K562 (cell line): ENCODE measurements around the gene RBM20. TPM values are rescaled to one million over a fixed set of nuclear protein-coding genes. Genes with fewer than 3 reads are reported as not detected.

Experiments used
- CCAR2 ChIP-seq: fragments of 200-400 bp; formaldehyde crosslinking; IDR thresholded peaks from 2 replicates; pipeline ENCODE4 v1.6.1; 2017; ENCODE audit warnings: mild to moderate bottlenecking, low read depth, low read length
- DMBX1 ChIP-seq: fragments of 250-450 bp; sonication (Bioruptor Pico); IDR thresholded peaks from 2 replicates; pipeline ENCODE4 v1.8.0; 2022; ENCODE audit warnings: inconsistent platforms, mild to moderate bottlenecking, moderate library complexity, borderline replicate concordance
- FOSL1 ChIP-seq: fragments of 200-800 bp; sonication (Bioruptor generic); conservative IDR thresholded peaks from 2 replicates; pipeline ENCODE4 v1.6.1; 2016; ENCODE audit warnings: missing genetic modification characterization, missing compliant biosample characterization
- KDM5B ChIP-seq: fragments of 200-600 bp; sonication (generic); IDR thresholded peaks from 2 replicates; pipeline ENCODE4 v1.6.1; 2012; ENCODE audit warnings: low read depth, mild to moderate bottlenecking, moderate library complexity, low read length, control low read depth, inconsistent platforms; ENCODE audit not compliant: insufficient replicate concordance
- MTA3 ChIP-seq: fragments of 450-650 bp; formaldehyde crosslinking; IDR thresholded peaks from 2 replicates; pipeline ENCODE4 v1.6.1; 2017; ENCODE audit warnings: mild to moderate bottlenecking, borderline replicate concordance
- RBM14 ChIP-seq: fragments of 200-400 bp; formaldehyde crosslinking; IDR thresholded peaks from 2 replicates; pipeline ENCODE4 v1.6.1; 2018; ENCODE audit warnings: low read depth, mild to moderate bottlenecking, low read length, moderate library complexity, borderline replicate concordance; ENCODE audit not compliant: insufficient read depth
- polyA plus RNA-seq, 8 experiments: library from polyadenylated mRNA; depleted of rRNA in 4 of 8; stranded (reverse) in 5 of 8; unstranded in 3 of 8; fragments of >200 nt; fragmentation: Nextera tagmentation in 2 of 8; fragmentation: Illumina TruSeq in 1 of 8; extraction: Ambion mirVana in 2 of 8; extraction: Trizol in 1 of 8; gene quantifications; 2 replicates each; pipeline versions ENCODE4 v1.2.1 to v1.2.3, GENCODE V29; 2011 to 2014; ENCODE audit warnings: inconsistent platforms in 1 of 8, missing spikeins in 1 of 8
- total RNA-seq, 7 experiments: library from RNA; depleted of rRNA in 6 of 7; stranded (reverse); fragments of >200 nt in 6 of 7; fragmentation: Illumina TruSeq in 2 of 7; extraction: Trizol in 2 of 7; gene quantifications; 2 replicates each; pipeline versions ENCODE4 v1.2.1 to v1.2.3, GENCODE V29; 2011 to 2021; ENCODE audit warnings: low replicate concordance in 1 of 7
- TF ChIP-seq, protein P1 (sequence below), 2 experiments: fragments of 450-650 bp in 1 of 2; sonication (generic) in 1 of 2; formaldehyde crosslinking in 1 of 2; IDR thresholded peaks; 2 replicates each; pipeline versions ENCODE4 v1.7.1 to v1.9.0; 2016 to 2022; ENCODE audit warnings: inconsistent platforms in 1 of 2, mild to moderate bottlenecking in 1 of 2, missing genetic modification reagents in 1 of 2
- TF ChIP-seq, protein P2 (sequence below), 2 experiments: fragments of 450-650 bp in 1 of 2; sonication (generic) in 1 of 2; formaldehyde crosslinking; conservative IDR thresholded peaks; 2 replicates each; pipeline versions ENCODE4 v1.4.0 to v1.8.1; 2020 to 2022; ENCODE audit warnings: mild to moderate bottlenecking in 1 of 2, missing genetic modification reagents in 1 of 2
- TF ChIP-seq, protein P3 (sequence below), 2 experiments: fragments of 450-650 bp; conservative IDR thresholded peaks; 2 replicates each; pipeline ENCODE4 v1.6.1; 2017; ENCODE audit warnings: mild to moderate bottlenecking in 2 of 2, moderate library complexity in 2 of 2

The RBM20 gene
- total and polyA plus RNA-seq, 9 of the 15 experiments (the other 6 are each of a cell fraction or from before 2014, with no cell fraction given): 0.63 to 5.7 (median 3.2) TPM

DNA sequence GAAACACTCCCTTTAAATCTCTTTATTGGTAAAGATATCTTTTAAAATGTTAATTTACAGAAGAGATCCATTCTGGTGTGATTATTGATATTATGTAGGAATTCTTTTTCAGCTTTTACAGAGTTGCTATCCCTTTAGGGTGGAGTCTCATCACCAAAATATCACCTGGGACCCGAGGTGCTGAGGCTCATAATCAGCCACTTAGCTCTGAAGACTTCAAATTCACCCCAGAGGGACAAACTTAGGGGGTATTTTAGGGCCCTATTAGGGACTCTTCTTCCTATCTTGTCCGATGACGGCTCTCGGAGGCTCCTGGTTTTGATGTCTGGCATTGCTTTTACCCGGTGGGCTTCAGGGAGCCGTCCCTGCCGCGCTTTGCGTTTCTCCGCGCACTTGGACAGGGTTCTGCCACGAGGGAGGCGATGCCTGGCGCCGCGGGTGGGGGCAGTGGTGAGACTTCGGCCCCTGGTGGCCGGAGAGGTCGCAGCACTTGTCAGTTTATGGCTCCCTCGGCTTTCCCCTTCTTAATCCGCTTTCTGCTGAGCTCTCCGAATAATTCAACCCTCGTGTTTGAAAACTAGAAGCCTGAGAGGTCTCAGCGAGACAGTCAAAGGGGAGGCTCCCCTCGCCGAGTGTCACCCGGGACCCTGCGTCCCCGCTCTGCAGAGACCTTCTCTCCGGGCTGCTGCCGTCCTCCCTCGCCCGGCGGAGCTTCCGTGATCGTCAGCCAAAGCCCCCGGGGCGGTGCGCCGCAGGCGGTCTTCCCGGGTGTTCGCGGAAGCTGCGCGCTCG is 27.8 kb downstream of the RBM20 start (continued):
- TF ChIP-seq, protein P1, sequence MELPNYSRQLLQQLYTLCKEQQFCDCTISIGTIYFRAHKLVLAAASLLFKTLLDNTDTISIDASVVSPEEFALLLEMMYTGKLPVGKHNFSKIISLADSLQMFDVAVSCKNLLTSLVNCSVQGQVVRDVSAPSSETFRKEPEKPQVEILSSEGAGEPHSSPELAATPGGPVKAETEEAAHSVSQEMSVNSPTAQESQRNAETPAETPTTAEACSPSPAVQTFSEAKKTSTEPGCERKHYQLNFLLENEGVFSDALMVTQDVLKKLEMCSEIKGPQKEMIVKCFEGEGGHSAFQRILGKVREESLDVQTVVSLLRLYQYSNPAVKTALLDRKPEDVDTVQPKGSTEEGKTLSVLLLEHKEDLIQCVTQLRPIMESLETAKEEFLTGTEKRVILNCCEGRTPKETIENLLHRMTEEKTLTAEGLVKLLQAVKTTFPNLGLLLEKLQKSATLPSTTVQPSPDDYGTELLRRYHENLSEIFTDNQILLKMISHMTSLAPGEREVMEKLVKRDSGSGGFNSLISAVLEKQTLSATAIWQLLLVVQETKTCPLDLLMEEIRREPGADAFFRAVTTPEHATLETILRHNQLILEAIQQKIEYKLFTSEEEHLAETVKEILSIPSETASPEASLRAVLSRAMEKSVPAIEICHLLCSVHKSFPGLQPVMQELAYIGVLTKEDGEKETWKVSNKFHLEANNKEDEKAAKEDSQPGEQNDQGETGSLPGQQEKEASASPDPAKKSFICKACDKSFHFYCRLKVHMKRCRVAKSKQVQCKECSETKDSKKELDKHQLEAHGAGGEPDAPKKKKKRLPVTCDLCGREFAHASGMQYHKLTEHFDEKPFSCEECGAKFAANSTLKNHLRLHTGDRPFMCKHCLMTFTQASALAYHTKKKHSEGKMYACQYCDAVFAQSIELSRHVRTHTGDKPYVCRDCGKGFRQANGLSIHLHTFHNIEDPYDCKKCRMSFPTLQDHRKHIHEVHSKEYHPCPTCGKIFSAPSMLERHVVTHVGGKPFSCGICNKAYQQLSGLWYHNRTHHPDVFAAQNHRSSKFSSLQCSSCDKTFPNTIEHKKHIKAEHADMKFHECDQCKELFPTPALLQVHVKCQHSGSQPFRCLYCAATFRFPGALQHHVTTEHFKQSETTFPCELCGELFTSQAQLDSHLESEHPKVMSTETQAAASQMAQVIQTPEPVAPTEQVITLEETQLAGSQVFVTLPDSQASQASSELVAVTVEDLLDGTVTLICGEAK (IDR thresholded peaks at IDR 0.05): no peak
- TF ChIP-seq, protein P1 (CRISPR knock-in tag; IDR thresholded peaks at IDR 0.05): no peak
- TF ChIP-seq FOSL1 (tag) (no peak), DMBX1 (CRISPR knock-in tag) (peak; percentile 53; the same call in 1 of the 2 replicates), RBM14 (no peak), CCAR2 (no peak), KDM5B (peak; percentile 36), MTA3 (peak; percentile 58)
- TF ChIP-seq, protein P2, sequence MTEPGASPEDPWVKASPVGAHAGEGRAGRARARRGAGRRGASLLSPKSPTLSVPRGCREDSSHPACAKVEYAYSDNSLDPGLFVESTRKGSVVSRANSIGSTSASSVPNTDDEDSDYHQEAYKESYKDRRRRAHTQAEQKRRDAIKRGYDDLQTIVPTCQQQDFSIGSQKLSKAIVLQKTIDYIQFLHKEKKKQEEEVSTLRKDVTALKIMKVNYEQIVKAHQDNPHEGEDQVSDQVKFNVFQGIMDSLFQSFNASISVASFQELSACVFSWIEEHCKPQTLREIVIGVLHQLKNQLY (CRISPR knock-in tag; conservative IDR thresholded peaks at IDR 0.05): no peak
- TF ChIP-seq, protein P3, sequence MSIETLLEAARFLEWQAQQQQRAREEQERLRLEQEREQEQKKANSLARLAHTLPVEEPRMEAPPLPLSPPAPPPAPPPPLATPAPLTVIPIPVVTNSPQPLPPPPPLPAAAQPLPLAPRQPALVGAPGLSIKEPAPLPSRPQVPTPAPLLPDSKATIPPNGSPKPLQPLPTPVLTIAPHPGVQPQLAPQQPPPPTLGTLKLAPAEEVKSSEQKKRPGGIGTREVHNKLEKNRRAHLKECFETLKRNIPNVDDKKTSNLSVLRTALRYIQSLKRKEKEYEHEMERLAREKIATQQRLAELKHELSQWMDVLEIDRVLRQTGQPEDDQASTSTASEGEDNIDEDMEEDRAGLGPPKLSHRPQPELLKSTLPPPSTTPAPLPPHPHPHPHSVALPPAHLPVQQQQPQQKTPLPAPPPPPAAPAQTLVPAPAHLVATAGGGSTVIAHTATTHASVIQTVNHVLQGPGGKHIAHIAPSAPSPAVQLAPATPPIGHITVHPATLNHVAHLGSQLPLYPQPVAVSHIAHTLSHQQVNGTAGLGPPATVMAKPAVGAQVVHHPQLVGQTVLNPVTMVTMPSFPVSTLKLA (conservative IDR thresholded peaks at IDR 0.05): peak in 1 of 2 experiments; percentile 66; a peak in 3 of 4 replicates
